ENCODE measurements around the gene MAN1A1.

The MAN1A1 gene

DNA sequence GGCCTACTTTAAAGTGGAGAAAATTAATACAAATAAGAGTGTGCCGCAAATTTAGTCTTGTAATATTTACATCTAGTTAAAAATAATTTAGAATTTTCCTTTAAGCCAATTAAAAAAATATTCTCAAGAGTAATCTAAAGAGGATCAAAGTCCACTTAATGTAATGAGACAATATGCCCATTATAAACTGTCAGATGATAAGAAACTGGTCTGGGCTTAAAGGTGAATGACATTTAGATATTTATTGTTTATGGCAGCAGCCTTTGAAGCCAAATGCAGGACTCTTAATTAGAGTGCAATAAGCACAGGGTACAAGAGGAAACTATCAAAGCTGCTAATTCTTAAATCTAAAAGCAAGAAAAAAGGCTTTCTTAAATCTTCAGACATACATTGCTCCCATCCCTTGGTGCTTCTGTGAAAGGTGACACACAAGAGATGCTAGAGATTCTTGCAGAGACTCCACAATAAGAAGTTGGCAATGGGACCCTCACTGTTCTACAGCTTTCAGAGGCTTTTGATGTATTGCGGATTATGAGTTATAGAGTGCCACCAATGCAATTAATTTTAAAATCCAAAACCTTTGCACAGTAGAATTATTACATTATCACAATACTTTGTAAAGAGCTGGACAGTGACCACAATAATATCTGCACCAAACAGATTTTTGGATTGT lies 116.1 kb downstream of the MAN1A1 start:
- no peak for DNase-seq (ENCODE audit: low read depth)

DNA sequence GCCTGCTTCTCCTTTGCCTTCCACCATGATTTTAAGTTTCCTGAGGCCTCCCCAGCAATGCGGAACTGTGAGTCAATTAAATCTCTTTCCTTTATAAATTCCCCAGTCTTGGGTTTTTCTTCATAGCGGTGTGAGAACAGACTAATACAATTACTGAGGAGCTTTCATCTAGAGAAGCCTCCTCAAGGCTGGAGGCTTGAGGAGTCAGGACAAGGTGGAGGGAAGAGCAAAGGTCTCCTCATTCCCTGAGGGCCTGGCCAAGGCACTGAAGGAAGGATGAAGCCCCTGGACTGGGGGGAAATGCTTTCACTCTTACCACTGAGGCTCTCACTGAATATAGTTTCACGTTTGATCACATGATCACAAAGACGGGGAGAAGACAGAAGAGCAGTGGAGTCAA lies 118.2 kb downstream of the MAN1A1 start:
- DNase-seq (ENCODE audit: low read depth): no peak

DNA sequence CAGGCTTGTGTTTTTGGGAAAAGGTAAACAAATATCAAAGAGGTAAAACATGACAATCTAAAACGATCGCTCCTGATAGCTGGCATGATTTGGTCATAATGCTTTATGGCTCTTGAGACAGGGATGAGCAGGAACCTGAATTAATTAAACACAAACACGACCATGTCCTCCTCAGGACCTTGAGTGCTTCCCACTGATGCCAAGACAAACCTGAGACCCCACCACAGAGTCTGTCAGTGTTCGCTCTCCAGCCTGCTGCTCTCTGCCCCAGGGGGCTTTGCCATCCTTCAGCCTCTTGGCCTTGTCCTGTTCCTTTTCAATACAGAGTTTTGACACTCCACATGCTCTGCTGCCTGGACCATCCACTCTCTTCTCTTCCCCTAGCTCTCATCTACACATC lies 119.4 kb downstream of the MAN1A1 start:
- DNase-seq (ENCODE audit: low read depth): no peak

DNA sequence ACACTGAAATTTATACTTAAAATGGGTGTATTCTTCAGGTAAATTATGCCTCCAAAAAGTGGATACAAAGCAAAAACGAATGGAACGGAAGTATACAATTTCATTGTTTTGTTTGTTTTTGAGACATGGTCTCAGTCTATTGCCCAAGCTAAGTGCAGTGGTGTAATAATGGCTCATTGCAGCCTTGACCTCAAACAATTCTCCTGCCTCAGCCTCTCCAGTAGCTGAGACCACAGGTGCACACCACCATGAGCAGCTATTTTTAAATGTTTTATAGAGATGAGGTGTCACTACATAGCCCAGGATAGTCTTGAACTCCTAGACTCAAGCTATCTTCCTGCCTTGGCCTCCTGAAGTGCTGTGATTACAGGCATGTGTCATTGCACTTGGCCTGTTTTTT lies 122.2 kb downstream of the MAN1A1 start:
- DNase-seq (ENCODE audit: low read depth): no peak

DNA sequence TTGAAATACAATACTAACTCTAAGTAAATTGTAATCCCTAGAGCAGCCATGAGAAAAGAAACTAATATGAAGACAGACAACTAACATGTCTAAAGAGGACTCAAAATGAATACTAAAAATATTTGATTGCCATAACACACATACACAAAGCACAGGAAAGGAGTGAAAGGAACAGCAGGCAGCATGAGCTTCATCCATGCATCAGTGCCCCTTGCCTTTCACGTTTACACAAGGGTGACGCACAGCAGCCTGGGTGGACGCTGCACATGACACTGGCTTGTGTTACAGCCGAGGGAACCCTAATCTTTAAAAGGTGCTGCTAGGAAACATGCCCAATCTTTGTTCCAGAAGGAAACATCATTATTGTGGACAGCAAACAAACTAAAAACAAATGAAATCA lies 123.5 kb downstream of the MAN1A1 start:
- no peak for DNase-seq (ENCODE audit: low read depth)

DNA sequence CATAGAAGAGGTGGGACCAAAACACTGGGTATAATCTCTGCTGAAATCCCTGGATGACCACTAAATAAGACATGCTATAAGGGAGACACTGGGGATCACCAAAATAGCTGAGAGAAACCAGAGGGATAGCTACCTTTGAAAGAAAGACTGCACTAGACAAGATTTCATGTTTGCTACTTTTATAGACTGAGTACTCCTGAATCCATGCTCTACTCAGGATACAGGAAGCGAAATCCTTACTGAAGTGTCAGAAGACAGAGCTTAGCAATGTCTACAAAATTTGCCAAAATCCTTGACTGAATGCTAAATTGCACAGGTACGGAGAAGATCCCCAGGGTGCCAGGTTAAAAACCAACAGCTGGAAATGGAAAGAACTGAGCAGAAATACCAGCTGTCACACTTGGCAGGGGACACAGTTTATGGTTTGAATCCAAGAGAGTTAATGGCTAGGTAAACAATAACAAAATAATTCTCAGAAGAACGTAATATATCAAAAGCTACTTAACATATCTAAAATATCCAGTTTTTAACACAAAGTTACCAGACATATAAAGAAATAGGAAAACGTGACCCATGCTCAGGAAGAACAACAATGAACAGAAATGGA lies 125.4 kb downstream of the MAN1A1 start:
- no peak for DNase-seq (ENCODE audit: low read depth)

DNA sequence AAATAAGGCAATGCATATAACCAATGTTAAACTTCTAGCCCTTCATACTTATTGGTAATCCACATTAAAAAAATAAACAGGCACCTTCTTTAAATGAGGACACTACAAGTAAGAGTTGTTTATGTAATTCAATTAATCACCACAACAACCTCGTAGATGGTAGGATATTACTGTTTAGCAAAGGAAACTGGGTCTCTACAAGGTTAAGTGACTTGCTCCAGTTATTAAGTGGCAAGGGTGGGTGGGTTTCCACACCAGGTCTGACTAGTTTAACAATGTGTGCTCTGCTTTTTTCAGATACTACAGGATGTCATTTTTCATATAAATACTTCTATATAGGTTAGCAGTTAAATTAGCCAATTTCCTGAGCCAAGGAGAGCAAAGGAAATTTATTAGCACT lies 129.1 kb downstream of the MAN1A1 start:
- no peak for DNase-seq (ENCODE audit: low read depth)

DNA sequence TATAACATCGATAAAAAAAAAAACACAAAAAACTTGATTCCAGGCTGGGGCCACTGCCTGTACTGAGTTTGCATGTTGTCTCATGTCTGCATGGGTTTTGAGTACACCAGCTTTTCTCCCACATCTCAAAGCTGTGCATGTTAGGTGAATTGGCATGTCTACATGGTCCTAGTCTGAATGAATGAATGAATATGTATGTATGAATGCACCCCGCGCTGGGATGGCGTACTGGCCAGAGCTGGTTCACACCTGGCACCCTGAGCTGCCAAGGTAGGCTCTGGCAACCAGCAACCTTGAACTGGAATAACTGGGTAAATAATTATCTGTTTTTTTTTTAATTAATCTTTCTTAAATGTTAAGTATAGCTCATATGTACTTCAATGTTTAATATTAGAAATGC lies 131.0 kb downstream of the MAN1A1 start:
- no peak for DNase-seq (ENCODE audit: low read depth)

DNA sequence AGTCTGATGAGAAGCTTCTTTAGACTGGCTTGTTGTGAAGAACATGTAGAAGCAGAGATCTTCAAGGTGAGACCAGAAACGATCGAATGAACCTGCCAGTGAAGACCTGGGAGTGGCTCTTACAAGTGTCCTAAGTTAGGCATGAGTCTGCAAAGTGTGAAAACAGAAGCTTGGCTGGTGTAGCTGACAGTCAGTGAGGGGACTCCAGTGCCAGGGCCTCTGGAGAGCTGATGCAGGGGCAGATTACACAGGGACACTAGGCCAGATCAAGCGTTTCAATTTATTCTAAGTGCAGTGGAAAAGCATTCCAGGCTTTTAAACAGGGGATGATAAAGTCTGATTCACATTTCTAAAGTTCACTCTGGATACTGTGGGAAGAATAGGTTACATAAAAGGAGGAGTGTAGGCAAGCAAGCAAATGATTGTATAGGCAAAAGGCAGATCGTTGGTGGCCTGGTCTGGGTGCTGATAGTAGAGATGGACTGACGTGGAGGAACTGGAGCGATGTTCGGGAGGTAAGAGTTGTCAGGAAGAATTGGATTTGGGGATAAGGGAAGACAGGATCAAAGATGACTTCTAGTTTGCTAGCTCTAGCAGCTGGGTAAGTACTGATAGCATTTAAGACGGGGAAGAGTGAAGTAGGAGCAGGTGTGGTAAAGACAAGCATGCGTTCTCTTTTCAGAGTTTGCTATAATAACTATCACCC lies 133.5 kb downstream of the MAN1A1 start:
- no peak for DNase-seq (ENCODE audit: low read depth)

DNA sequence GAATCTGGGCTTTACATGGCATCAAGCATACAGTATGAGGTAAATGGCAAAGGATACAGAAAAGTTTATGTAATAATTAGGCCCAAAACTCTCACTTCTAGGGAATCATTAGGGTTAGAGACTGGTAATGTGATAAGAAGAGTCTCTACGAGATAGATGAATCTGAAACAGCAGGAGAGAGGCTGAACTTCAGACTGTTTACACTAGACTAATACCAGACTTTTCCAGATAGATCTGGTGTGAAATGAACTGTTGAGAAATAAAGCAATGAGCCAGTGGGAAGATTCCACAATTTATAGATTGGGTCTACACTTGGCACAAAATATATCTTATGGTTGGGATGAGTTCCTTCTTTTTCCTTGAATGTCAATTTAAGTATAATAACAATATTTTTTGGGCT lies 134.3 kb downstream of the MAN1A1 start:
- DNase-seq (ENCODE audit: low read depth): no peak

DNA sequence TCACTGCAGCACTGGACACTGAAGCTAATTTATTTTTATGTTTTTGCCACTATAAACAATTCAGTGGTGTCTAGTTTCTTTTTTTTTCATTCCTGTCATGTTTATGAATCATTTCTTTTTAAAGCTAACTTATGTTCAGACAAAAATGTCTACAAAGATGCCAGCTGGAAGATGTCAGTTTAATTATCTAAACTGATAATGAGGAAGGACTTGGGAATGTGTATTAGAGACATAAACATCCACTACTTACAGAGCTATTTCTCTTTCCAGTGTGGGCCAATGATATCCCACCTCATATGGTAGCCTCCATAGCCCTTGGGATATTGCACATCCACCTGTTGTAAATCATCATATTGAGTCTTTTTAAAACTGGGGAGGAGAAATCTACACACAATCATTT lies 139.0 kb downstream of the MAN1A1 start:
- no peak for DNase-seq (ENCODE audit: low read depth)

DNA sequence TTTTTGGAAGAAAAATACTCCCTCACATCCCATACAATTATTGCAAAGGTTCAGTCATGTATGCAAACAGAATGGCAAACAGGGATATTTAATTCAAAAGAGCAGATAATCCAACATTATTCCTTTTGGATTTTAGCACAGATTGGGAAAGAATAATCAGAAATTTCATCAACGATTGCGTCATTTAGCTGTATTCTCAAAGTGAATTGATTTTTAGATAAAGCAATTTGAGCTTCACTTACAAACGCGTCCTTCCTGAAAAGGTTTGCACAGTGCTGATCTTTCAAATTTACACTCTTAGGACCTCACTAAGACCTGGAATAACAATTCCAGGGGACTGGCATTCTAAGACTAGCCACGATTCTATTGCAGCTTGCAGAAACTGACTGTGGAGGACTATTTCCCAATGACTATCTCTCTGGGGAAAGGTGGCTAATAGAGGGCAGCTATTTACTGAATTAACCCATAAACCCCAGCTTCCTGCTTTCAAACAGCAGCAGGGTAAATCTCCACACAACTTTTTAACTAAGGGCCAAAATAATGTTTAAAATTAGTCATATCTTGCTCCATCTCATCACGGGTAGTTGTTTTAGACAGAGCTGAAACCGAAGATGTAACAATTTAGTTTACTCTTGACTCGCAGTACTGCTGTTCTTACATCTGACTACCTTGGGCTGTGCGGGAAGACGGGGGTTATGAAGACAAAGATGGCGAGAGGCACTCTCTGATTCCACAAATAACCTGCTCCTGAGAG lies 139.9 kb downstream of the MAN1A1 start:
- DNase-seq (ENCODE audit: low read depth): no peak

DNA sequence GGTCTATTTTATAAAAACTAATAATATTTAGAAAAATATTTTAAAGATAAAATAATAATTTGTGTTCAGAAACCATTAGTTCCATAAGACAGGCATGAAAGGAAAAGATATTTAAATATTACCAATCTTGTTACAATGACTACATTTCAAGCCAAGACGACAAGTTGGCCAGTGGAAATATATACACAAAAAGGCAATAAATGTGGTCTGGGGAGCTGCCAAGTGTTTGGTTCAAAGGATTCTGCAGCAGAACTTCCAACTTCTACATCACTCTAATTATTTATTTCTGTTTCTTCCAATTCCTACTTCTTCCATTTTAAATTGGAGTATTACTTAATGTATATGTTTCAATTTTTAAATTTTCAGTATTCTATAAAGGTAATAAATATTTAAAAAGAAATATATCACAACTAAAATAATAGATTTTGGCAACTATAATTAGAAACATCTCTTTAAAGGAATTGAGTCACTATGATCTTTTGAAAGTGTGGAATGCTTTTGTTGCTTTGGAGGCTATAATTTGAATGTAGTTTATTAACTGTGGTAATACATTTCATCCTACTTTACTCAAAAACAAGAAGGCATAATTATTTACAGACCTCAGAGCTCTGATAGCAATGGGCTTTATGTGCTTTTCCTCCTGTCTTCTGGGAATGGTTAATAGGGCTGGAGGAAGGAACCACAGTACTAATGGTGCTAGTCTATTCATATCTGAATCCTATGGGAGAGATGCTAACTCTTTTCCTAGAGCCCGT lies 141.4 kb downstream of the MAN1A1 start:
- DNase-seq (ENCODE audit: low read depth): peak; percentile 31

DNA sequence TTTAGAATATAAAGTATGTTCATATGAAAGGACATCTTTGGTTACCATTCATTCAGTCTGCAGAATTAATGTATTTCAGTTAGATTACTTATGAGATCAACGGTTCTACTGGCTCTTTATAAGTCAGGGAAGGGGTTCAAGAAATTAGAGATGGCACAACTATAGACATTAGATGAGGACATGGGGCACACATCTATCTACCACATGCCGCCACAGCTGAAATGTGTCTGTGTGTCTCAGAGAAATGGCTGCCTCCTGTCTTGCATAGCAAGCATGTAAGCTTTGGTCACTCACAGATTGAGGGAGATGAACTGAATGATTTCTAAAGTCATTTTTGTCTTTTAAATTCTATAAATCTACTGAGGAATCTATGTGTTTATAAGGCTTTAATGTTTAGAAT lies 142.2 kb downstream of the MAN1A1 start:
- no peak for DNase-seq (ENCODE audit: low read depth)

DNA sequence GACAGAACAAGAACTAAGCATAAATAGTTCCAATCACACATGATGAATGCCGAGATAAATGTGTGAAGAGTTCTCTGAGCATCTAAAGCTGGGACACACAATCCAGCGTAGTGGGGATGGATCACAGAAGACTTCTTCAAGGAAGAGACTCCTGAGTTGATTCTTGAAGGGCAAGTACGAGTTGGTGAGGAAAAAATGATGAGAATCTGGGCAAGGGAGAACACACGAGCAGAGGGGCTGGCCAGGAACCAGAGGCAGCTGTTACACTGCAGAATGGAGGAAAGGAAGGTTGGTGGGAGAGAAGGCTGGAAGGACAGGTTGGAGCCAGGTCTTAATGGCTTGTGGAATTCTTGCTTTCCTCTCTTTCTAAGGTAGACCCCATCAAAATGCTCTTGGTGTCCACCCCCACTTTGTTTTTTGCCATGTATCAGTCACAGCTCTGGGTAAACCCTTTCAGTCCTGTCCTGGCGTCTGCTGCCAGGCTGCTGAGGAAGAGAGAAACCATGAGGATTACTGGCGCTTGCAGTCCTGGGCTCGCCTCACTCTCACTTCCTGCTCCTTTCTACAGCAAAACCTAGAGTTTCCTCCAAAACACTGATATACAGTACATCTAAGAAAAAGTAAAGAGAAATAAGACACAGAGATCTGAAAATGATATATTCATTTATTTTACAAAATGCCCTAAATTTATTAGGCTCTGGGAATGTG lies 143.5 kb downstream of the MAN1A1 start:
- no peak for DNase-seq (ENCODE audit: low read depth)

DNA sequence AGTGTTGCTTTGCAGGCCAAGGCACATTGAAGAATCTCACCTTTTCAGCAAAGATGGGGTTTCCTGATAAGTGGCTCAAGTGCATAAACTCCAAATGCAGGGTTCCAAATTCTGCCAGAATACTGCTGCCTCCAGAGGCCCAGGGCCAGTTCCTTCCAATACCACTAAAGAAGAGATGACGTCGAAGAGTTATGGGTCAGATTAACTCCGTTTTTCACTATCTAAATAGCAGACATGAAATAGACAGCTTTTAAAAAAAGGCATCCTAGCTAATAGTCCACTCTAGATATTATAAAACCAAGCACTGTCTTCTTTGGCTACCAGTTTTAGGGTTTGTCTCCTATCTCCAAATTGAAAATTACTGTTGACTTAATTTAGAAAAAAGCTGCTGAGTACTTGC lies 144.8 kb downstream of the MAN1A1 start:
- DNase-seq (ENCODE audit: low read depth): no peak

DNA sequence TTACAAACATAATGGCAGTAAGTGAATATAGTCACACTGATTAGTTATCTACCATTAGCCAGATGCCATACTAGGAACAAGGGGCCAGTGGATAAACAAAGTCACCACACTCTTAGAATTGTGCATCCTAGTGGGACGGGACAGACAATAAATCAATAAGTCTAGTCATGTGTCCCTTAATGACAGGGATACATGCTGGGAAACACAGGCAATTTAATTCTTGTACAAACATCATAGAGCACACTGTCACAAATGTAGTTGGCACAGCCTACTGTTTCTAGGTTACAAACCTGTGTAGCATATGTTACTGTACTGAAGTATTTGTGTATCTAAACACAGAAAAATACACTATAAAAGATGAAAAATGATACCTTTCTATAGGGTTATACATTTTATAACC lies 148.1 kb downstream of the MAN1A1 start:
- DNase-seq (ENCODE audit: low read depth): no peak

DNA sequence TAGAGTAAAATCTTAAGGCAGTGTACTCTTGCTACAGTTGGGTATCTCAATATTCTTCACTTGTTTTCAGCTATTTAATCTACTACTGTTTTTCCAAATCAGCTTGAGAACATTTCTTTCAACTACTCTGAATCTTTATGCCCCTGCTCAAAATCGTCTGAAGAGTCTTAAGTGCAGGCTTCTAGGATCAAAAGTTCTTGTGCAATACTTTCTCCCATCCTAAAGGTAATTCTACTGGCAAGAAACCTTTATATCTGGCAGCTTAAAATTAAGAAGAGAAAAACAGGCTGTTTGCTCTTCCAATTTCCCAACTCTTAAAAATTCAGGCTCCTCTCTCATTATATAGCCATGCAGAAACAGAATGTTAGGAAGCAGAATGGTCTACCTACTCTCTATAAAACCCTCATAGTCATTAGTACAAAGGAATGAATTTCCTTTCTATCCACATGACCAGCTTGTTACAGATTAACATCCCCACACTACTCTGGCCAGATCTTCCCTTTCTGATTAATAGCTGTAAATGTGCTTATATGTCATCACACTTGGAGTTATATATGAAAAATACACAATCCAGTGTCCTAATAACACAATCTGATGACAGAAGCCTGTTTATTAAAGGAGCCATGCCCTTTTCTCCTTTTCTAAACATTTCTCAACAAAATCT lies 148.9 kb downstream of the MAN1A1 start:
- DNase-seq (ENCODE audit: low read depth): no peak

DNA sequence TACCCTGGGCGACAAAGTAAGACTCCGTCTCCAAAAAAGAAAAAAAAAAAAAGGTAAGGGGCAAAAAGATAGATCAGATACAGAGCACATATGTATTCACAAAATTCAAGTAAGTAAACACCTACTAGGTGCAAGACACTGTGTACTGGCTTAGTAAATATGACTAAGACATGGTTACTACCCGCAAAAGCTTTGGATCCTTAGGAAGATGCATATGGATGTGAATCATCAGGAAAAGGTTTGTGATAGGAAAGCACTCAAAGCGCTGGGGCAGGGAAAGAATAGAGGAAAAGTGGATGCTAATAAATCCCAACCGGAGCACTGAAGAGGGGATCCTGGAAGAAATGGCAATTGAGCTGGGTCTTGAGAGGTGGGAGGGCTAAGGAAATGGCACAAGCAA lies 152.3 kb downstream of the MAN1A1 start:
- DNase-seq (ENCODE audit: low read depth): no peak

DNA sequence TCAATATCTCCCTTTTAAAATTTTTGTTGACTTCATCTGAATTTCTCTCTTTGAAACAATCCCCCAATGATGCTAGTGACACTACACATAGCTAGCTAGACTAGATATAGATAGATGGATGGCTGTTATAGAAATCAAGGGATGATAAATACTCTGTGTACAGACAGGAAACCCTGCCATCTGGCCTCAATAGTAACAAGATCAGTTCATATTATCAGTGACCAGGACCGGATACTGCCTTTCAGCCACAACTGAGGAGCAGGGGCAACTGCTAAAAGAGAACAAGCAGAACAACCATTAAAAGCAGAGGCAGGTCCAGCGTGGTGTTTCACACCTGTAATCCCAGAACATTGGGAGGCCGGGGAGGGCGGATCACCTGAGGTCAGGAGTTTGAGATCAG lies 152.8 kb downstream of the MAN1A1 start:
- no peak for DNase-seq (ENCODE audit: low read depth)

DNA sequence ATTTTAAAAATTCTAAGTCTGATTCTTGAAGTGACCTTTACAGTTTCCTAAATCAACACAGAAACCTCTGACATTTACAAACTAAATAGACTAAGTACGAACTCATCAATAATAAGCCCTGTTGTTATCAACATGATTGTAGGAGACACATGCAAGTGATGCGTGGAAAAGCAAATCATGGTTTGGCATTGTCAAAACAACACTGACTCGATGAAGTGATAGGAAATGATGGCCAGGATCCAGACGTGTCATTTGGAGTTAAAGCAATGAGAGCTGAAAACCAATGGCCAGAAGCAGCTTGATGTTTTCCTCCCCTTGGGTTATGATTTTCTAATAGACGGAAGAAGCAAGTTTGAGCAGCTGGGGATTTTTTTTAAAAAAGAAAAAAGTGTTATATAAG lies 153.7 kb downstream of the MAN1A1 start:
- DNase-seq (ENCODE audit: low read depth): no peak

Measured in GM04503 (cell line).